Measurements from ENCODE around the gene EFNA2. TPM values are rescaled to one million over a fixed set of nuclear protein-coding genes. Genes with fewer than 3 reads are reported as not detected.
"Not testable (repeated sequence)": the region's sequence is repeated elsewhere in the genome, so short reads cannot be mapped to it uniquely, and the experiment has no call there.

EFNA2 gene
- polyA plus RNA-seq, 1 donor (not counting 4 experiments of a cell fraction or from before 2014, with no cell fraction given): not detected

- Histone ChIP-seq H3K36me3 (ENCODE audit: control insufficient read depth in 2 of 2, extremely low read depth in 1 of 2, insufficient read depth in 2 of 2, low read length in 2 of 2) (peaks cover 0 to 1% of the 10 kb centered on the region in 2 experiments), H4K20me1 (ENCODE audit: control insufficient read depth, extremely low read depth, insufficient read depth, low read length) (no peaks in the 10 kb centered on the region), H3K4me3 (ENCODE audit: control insufficient read depth in 2 of 3, extremely low read depth in 1 of 3, insufficient read depth in 2 of 3, low read depth in 1 of 3, low read length in 3 of 3) (peak overlapping the region; percentile 7 to 54 (median 34)), H2AFZ (ENCODE audit: control insufficient read depth, low read length) (no peak overlapping the region), H3K79me2 (ENCODE audit: control insufficient read depth, insufficient read depth, low read length) (peaks cover 25% of the 10 kb centered on the region), H3K27me3 (ENCODE audit: control insufficient read depth, extremely low read depth, insufficient read depth, low read length) (no peaks in the 10 kb centered on the region), H3K9ac (ENCODE audit: control insufficient read depth, extremely low read depth, insufficient read depth, low read length) (peak overlapping the region; percentile 47), H3K9me3 (ENCODE audit: control insufficient read depth, low read depth, low read length) (no peaks in the 10 kb centered on the region), H3K9me1 (ENCODE audit: control insufficient read depth, extremely low read depth, insufficient read depth, low read length) (no peaks in the 10 kb centered on the region), H3K27ac (ENCODE audit: control insufficient read depth, insufficient read depth, low read length) (no peak overlapping the region), H3K4me1 (ENCODE audit: control insufficient read depth, extremely low read depth, insufficient read depth, low read length) (peaks cover 29% of the 10 kb centered on the region), H3K4me2 (ENCODE audit: control insufficient read depth, extremely low read depth, insufficient read depth, low read depth, low read length) (peak overlapping the region; percentile 51)
- no peak for DNase-seq (ENCODE audit: low read depth, low spot score)
- FAIRE-seq: no peak
- dilution Hi-C loops (cut with MboI; ENCODE audit: extremely low pct_ligation_motif_present, low sequenced_read_pairs): no loop called here
- TF ChIP-seq CTCF (optimal IDR thresholded peaks at IDR 0.05 in 1 of 3, IDR thresholded peaks at IDR 0.05 in 1 of 3, conservative IDR thresholded peaks at IDR 0.05 in 1 of 3; ENCODE audit: extremely low read depth in 1 of 3, insufficient read depth in 2 of 3, low read length in 3 of 3): no peak
- no peak for TF ChIP-seq EZH2 (IDR thresholded peaks at IDR 0.05; ENCODE audit: low read length)
Measured at GRCh38 chr19:1244693-1245451, 40.8 kb upstream of the EFNA2 start.

- no peak overlapping the region for H3K9ac ChIP-seq (ENCODE audit: control insufficient read depth, extremely low read depth, insufficient read depth, low read length)
- H3K4me2 ChIP-seq (ENCODE audit: control insufficient read depth, extremely low read depth, insufficient read depth, low read depth, low read length): no peak overlapping the region
- H3K9me3 ChIP-seq (ENCODE audit: control insufficient read depth, low read depth, low read length): no peaks in the 10 kb centered on the region
- H2AFZ ChIP-seq (ENCODE audit: control insufficient read depth, low read length): no peak overlapping the region
- H3K4me3 ChIP-seq (ENCODE audit: control insufficient read depth in 2 of 3, extremely low read depth in 1 of 3, insufficient read depth in 2 of 3, low read depth in 1 of 3, low read length in 3 of 3): no peak overlapping the region
- peaks cover 29% of the 10 kb centered on the region for H3K4me1 ChIP-seq (ENCODE audit: control insufficient read depth, extremely low read depth, insufficient read depth, low read length)
- DNase-seq (ENCODE audit: low read depth, low spot score) (no peak), FAIRE-seq (no peak)
- no peaks in the 10 kb centered on the region for H4K20me1 ChIP-seq (ENCODE audit: control insufficient read depth, extremely low read depth, insufficient read depth, low read length)
- TF ChIP-seq EZH2 (IDR thresholded peaks at IDR 0.05; ENCODE audit: low read length): no peak
- H3K9me1 ChIP-seq (ENCODE audit: control insufficient read depth, extremely low read depth, insufficient read depth, low read length): no peaks in the 10 kb centered on the region
- no peaks in the 10 kb centered on the region for H3K27me3 ChIP-seq (ENCODE audit: control insufficient read depth, extremely low read depth, insufficient read depth, low read length)
- dilution Hi-C loops (cut with MboI; ENCODE audit: extremely low pct_ligation_motif_present, low sequenced_read_pairs): no loop called here
- H3K79me2 ChIP-seq (ENCODE audit: control insufficient read depth, insufficient read depth, low read length): peaks cover 29% of the 10 kb centered on the region
- H3K27ac ChIP-seq (ENCODE audit: control insufficient read depth, insufficient read depth, low read length): no peak overlapping the region
- H3K36me3 ChIP-seq (ENCODE audit: control insufficient read depth in 2 of 2, extremely low read depth in 1 of 2, insufficient read depth in 2 of 2, low read length in 2 of 2): peaks cover 0 to 1% of the 10 kb centered on the region in 2 experiments
Measured at GRCh38 chr19:1245494-1246264, 40.0 kb upstream of the EFNA2 start.

DNA sequence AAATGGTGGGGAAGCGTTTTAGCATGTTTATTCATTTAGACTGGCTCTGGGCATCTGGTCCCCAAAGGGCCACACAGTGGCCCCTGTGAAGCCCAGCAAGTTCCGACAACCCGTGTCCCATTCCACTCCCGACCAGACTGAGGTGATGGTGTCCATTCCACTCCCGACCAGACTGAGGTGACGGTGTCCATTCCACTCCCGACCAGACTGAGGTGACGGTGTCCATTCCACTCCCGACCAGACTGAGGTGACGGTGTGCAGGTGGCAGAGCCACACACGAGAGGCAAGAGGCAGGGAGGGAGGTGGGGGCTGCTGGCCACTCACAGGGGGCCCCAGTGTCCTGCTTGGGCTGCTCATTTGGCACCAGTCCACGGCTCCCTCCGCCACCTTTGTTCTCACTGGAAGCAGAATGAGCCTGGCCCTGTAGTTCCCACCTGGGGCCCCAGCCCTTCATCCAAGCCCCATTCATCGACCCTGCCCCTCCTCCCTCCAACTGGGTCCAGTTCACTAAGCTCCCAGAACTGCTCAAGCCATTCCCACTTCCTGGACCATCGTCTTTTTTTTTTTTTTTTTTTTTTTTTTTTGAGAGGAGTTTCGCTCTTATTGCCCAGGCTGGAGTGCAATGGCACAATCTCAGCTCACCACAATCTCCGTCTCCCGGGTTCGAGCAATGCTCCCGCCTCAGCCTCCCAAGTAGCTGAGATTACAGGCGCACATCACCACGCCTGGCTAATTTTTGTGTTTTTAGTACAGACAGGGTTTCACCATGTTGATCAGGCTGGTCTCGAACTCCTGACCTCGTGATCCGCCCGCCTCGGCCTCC, 39.2 kb upstream of the EFNA2 start:
- H3K36me3 ChIP-seq (ENCODE audit: control insufficient read depth in 2 of 2, extremely low read depth in 1 of 2, insufficient read depth in 2 of 2, low read length in 2 of 2); FAIRE-seq; dilution Hi-C loops (cut with MboI; ENCODE audit: extremely low pct_ligation_motif_present, low sequenced_read_pairs); DNase-seq (ENCODE audit: low read depth, low spot score); H3K4me3 ChIP-seq (ENCODE audit: control insufficient read depth in 2 of 3, extremely low read depth in 1 of 3, insufficient read depth in 2 of 3, low read depth in 1 of 3, low read length in 3 of 3); H3K9me1 ChIP-seq (ENCODE audit: control insufficient read depth, extremely low read depth, insufficient read depth, low read length); H3K27ac ChIP-seq (ENCODE audit: control insufficient read depth, insufficient read depth, low read length); H3K27me3 ChIP-seq (ENCODE audit: control insufficient read depth, extremely low read depth, insufficient read depth, low read length); H3K9ac ChIP-seq (ENCODE audit: control insufficient read depth, extremely low read depth, insufficient read depth, low read length); H4K20me1 ChIP-seq (ENCODE audit: control insufficient read depth, extremely low read depth, insufficient read depth, low read length); H3K9me3 ChIP-seq (ENCODE audit: control insufficient read depth, low read depth, low read length); H2AFZ ChIP-seq (ENCODE audit: control insufficient read depth, low read length); H3K4me2 ChIP-seq (ENCODE audit: control insufficient read depth, extremely low read depth, insufficient read depth, low read depth, low read length): not testable (repeated sequence)
- H3K4me1 ChIP-seq (ENCODE audit: control insufficient read depth, extremely low read depth, insufficient read depth, low read length): peaks cover 21% of the 10 kb centered on the region
- peaks cover 36% of the 10 kb centered on the region for H3K79me2 ChIP-seq (ENCODE audit: control insufficient read depth, insufficient read depth, low read length)
